ENCODE data around the gene THRB.

DNA sequence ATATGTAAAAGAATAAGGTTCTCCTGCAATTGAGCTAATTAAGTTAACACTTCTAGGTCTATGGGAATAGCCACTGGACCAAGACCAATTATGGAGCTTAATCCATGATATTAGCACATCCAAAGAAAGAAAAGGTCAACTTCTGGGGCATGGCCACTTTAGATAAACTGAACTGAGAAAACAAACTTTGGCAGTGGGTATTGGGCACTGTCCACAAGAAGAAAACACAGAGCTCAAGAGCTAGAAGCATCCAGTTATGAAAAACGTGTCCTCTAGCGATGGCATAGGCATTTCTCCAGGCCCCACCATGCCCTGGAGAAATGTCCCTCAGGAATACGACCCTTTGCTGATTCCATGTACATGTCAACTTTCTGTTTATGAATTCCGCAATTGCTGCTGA, 87.8 kb downstream of the THRB start:
- TF ChIP-seq, protein P1, sequence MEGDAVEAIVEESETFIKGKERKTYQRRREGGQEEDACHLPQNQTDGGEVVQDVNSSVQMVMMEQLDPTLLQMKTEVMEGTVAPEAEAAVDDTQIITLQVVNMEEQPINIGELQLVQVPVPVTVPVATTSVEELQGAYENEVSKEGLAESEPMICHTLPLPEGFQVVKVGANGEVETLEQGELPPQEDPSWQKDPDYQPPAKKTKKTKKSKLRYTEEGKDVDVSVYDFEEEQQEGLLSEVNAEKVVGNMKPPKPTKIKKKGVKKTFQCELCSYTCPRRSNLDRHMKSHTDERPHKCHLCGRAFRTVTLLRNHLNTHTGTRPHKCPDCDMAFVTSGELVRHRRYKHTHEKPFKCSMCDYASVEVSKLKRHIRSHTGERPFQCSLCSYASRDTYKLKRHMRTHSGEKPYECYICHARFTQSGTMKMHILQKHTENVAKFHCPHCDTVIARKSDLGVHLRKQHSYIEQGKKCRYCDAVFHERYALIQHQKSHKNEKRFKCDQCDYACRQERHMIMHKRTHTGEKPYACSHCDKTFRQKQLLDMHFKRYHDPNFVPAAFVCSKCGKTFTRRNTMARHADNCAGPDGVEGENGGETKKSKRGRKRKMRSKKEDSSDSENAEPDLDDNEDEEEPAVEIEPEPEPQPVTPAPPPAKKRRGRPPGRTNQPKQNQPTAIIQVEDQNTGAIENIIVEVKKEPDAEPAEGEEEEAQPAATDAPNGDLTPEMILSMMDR (IDR thresholded peaks at IDR 0.05), result no peak
- TF ChIP-seq EP300 (IDR thresholded peaks at IDR 0.05), result no peak
